Stimulated activated naive CD4-positive, alpha-beta T cell (primary cell): Measurements from ENCODE around the gene ACADM.
"Not testable (repeated sequence)": the region's sequence is repeated elsewhere in the genome, so short reads cannot be mapped to it uniquely, and the experiment has no call there.

Experiments
- DNase-seq, 6 experiments: peaks; one replicate each; lab custom pipeline; 2025; lab: John Stamatoyannopoulos, UW

Gene ACADM

GRCh38 chr1:75724472-75725022 lies at the start of gene ACADM:
ACADM (plus strand) TSS chr1:75724709; CDS start chr1:75724788, 79 bp downstream.
- peak; percentile 58 to 83 (median 71) for DNase-seq

- DNase-seq, result no peak
Observed at GRCh38 chr1:75677443-75677842, 47.1 kb upstream of the ACADM start.

- DNase-seq, result not testable (repeated sequence)
Observed at GRCh38 chr1:75677964-75678363, 46.5 kb upstream of the ACADM start.

- DNase-seq, result no peak
Observed at GRCh38 chr1:75690547-75690946, 34.0 kb upstream of the ACADM start.

GRCh38 chr1:75693551-75693950 lies 31.0 kb upstream of the ACADM start:
- no peak for DNase-seq

GRCh38 chr1:75696000-75696399 lies 28.5 kb upstream of the ACADM start:
- DNase-seq, result no peak

GRCh38 chr1:75707191-75707590 lies 17.3 kb upstream of the ACADM start:
- no peak for DNase-seq

- DNase-seq, result no peak
Observed at GRCh38 chr1:75708910-75709309, 15.6 kb upstream of the ACADM start.

GRCh38 chr1:75710832-75711231 lies 13.7 kb upstream of the ACADM start:
- no peak for DNase-seq

- DNase-seq, result no peak
Observed at GRCh38 chr1:75711846-75712245, 12.7 kb upstream of the ACADM start.

GRCh38 chr1:75712306-75712705 lies 12.2 kb upstream of the ACADM start:
- no peak for DNase-seq

- no peak for DNase-seq
Observed at GRCh38 chr1:75719810-75720209, 4.7 kb upstream of the ACADM start.

GRCh38 chr1:75720325-75720724 lies 4.2 kb upstream of the ACADM start:
- DNase-seq, result no peak

GRCh38 chr1:75720820-75721219 lies 3.7 kb upstream of the ACADM start:
- DNase-seq, result peak in 2 of 6 experiments; percentile 5 to 16

GRCh38 chr1:75722246-75722645 lies 2.3 kb upstream of the ACADM start:
- not testable (repeated sequence) for DNase-seq

GRCh38 chr1:75722966-75723365 lies 1.5 kb upstream of the ACADM start:
- DNase-seq, result no peak

- peak in 3 of 6 experiments; percentile 58 to 70 (median 68) for DNase-seq
Observed at GRCh38 chr1:75723989-75724471, 479 bp upstream of the ACADM start.

GRCh38 chr1:75725266-75725665 lies 757 bp downstream of the ACADM start:
- no peak for DNase-seq

GRCh38 chr1:75725861-75726361 lies 1.4 kb downstream of the ACADM start:
- DNase-seq, result no peak

GRCh38 chr1:75727571-75727970 lies 3.1 kb downstream of the ACADM start:
- DNase-seq, result no peak

- no peak for DNase-seq
Observed at GRCh38 chr1:75730432-75730831, 5.9 kb downstream of the ACADM start.

- DNase-seq, result no peak
Observed at GRCh38 chr1:75731881-75732280, 7.4 kb downstream of the ACADM start.

- DNase-seq, result no peak
Observed at GRCh38 chr1:75732703-75733102, 8.2 kb downstream of the ACADM start.

GRCh38 chr1:75733661-75734060 lies 9.2 kb downstream of the ACADM start:
- no peak for DNase-seq
